GM19043 (cell line): ENCODE measurements around the gene CAPNS2.

Source experiments
- ATAC-seq: cut with Tn5 transposase; IDR thresholded peaks from one replicate; pipeline ENCODE4 v1.9.1; 2021; ENCODE audit warnings: low read depth; ENCODE audit not compliant: unreplicated experiment

Gene CAPNS2

GRCh38 chr16:55566432-55567175, at the start of gene CAPNS2:
Gene CAPNS2, plus strand, starts transcription at chr16:55566684. Its CDS starts 73 bp downstream, at chr16:55566757.
- no peak for ATAC-seq

DNA sequence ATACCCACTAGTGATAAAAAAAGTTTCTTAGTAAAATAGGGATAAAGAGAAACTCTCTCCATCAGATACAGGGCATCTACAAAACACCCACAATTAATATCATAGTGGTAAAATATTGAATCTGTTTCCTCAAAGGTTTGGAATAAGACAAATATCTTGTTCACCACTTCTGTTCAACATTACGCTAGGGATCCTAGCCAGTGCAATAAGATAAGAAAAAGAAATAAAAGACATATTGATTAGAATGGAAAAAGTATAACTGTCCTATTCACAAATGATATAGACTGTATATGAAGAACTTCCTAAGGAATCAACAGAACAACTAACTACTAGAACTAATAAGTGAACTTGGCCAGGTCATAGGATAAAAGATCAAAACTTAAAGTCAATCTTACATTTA, 44.7 kb upstream of the CAPNS2 start:
- ATAC-seq, result no peak

GRCh38 chr16:55526441-55526840, 40.0 kb upstream of the CAPNS2 start:
- ATAC-seq, result no peak

- ATAC-seq, result no peak
Measured at GRCh38 chr16:55527885-55528284, 38.6 kb upstream of the CAPNS2 start.

DNA sequence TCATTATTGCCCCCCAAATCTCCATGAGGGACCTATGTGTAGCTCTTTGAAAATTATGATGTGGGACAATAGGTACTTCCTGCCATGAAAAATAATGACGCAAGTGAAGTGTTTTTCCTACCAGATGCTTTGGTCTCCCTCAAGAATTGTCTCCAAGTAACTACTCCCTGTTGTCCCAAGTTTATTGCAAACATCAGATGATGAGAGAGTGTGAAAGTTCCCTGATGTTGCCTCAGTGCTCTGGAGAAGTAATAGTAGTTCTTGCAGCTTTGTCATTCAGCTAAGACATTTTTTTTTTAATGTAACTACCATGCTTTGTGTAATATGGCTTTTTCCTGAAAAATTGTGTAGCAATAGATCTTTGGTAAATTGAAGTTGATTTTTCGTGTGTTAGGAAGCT, 37.5 kb upstream of the CAPNS2 start:
- ATAC-seq, result no peak

DNA sequence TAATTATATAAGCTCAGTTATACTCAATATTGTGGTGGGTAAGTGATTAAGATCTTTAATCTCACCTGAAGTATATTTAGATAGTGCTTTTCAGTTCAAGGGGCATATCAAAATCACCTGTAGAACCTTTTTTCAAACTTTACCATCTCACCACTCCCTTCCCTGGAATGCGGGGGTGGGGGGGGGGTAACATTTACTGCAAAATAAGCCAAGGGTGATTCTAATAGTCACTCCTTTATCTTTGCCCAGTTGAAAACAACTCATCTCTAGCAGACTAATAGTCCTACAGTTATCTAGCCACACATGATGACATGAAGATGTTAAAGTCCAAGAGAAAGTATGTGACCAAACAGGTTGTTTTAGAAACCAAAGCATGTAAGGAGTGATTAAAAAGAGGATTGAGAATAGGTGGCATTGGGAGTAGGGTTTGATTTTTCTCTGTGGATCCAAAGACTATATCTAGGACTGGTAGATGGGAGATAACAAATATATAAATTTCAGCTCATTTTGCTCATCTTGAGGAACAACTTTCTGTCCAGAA, 36.1 kb upstream of the CAPNS2 start:
- ATAC-seq, result no peak

DNA sequence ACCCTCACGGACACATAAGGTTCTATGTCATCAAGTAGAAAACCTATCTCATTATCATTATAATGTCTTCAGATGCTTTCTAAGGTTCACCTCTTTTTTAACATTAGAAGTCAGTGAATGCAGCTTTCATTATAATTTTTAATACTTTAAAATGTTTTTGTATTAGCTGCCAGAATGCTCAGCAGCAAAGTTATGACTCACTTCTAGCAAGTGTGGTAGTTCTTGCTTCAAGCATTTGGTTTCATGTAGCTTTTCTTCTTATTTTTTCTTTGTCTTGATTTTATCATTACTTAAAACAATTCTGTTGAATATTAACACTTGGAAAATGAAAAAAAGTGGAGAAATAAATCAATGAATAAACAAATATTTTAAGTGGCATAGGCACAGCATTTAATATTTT, 34.3 kb upstream of the CAPNS2 start:
- ATAC-seq, result no peak

DNA sequence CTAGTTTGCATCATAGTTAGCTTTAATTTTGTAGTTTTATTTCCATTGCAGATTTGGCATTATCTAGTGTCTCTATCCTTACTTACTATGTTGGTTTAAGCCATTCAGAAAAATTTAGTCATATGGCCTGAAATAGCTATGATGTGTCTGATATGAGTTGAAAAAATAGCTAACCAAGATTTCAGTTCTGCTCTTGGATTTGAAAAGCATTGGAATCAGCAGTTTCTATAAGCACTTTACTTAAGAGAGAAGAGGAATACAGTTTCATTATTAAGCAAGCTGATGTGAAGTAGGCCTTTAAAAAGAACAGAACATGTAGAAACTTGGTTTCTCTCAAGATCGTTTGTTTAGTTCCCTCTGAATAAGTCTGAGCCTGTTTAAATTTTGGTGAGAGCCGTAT, 31.7 kb upstream of the CAPNS2 start:
- ATAC-seq, result no peak

DNA sequence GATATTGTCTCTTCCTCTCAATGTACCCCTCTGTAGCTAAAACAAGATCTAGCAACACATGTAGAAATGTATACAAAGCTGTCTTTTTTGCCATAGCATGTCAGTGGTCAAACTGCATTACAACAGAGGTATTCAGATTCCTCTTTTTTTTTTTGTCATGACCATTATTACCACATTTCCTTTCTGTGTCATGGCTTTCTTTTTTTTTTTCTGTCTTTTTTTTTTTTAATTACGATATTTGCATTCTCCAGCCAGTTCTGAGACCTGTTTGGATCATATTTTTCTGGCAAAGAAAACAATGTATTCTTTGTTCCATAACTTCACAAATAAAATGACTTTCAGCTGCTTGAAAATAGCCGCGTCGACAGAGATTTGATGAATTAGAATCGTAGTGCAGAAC, 27.4 kb upstream of the CAPNS2 start:
- ATAC-seq, result no peak

- ATAC-seq, result no peak
Measured at GRCh38 chr16:55539488-55539887, 27.0 kb upstream of the CAPNS2 start.

DNA sequence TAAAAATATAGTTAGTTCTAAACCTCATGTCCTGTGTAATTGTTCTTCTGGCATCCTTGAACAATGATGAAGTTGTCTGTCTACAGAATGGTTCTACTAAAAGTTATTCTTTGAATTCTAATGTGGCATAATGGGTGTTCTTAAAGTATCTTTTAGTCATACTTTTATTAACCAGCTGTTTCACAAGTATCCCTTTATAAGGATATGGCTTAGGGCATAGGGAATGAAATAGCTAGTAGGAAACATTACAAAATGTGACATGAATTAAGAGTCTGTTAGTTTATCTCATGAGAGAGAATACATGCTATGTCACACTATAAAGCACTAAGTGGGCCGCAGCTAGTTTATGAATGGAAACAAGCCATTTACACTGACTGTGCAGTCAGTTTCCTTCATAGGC, 26.3 kb upstream of the CAPNS2 start:
- no peak for ATAC-seq

DNA sequence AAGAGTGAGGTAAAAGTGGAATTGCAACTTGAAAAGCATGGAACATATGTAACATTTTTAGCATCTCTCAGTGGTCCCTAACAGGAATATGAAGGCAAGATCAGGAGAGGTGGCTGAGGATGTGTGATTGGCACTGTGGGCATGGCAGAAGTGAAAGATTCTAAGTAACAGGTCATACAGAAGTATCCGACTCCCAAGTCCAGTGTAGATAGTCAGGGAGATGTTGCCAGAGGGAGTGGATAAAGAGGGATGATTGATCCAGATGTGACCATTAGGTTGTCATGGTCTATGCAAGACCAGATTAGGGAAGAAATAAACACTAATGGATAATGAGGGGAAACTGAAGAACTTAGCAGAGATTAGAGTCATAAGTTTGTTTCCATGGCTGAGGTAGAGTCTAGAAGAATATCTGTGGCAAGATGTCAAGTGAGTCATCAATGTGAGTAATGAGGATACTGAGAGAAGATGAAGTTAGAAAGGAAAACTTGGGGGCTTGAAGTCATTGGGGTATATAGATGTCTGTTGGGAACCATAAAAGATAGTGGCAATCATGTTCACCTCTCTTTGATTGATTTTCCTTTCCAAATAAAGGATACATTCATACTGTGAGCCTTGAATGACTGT, 23.9 kb upstream of the CAPNS2 start:
- no peak for ATAC-seq

DNA sequence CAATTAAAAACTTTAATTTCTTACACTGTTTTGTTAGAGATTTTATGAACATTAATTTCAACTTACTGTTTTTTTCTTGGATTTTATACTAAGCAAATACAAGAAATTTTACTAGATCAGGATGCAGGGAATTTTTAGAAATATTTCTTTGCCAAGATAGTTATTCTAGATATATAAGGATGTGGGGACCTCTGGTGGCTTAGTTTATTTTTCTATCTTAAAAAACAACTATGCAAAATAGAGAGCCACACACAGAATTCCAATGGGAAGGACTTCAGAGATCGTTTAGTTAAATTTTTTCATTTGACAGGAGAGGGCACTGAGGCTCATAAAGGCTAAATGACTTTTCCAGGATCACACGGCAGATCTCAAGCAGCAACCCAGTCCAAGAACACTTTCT, 23.0 kb upstream of the CAPNS2 start:
- no peak for ATAC-seq

- no peak for ATAC-seq
Measured at GRCh38 chr16:55552621-55553020, 13.9 kb upstream of the CAPNS2 start.

DNA sequence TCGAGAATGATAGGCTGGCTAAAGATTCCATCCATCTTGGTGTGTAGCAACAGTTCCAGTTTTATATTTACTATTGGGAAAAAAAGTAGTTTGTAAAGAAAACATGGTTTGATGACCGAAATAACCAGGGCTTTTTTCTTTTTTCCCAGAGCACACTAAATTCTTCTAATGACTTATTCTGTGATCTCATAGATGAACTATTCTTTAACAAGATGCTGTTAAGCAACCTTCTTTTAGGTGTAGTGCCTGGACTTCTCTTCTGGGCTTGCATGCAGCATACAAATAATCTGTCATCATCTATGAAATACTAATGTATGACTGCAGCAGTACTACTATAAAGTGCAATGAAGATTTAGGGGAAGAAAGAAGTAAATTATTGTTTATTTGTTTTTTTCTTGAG, 11.0 kb upstream of the CAPNS2 start:
- ATAC-seq, result no peak

GRCh38 chr16:55557186-55557585, 9.3 kb upstream of the CAPNS2 start:
- ATAC-seq, result no peak

DNA sequence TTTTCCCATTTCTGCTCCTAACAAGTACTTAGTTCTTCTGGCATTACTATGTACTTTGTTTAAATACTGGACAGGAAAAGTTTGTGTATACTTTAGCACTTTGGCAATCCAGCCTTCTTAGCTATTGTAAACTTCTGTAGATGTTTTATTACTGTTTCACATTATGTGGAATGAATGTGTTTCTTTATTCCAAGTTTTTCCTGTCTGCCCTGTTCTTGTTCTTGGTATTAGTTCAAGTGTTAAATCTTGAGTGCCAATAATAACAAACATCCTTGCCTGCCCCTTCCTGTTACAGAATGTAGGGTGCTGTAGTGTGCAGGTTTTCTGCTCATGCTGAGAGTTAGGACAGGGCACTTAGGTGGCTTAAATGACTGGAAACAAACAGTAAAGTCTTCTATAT, 7.3 kb upstream of the CAPNS2 start:
- ATAC-seq, result no peak

GRCh38 chr16:55559933-55560516, 6.5 kb upstream of the CAPNS2 start:
- ATAC-seq, result no peak

- no peak for ATAC-seq
Measured at GRCh38 chr16:55561319-55561848, 5.1 kb upstream of the CAPNS2 start.

GRCh38 chr16:55562936-55563335, 3.5 kb upstream of the CAPNS2 start:
- no peak for ATAC-seq

DNA sequence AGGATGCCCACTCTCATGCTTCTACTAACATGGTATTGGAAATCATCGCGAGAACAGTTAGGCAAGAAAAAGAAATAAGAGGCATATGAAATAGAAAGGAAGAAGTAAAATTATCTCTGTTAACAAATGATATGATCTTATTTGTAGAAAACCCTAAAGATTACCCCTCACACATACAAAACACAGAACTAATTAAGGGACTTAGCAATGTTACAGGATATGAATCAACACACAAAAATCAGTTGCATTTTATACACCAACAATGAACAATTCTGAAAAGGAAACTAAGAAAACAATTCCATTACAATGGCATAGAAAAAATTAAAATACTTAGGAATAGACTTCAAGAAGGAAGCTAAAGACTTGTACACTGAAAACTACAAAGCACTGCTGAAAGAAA, 2.7 kb upstream of the CAPNS2 start:
- ATAC-seq, result no peak

GRCh38 chr16:55565086-55565485, 1.4 kb upstream of the CAPNS2 start:
- ATAC-seq, result no peak
